ENCODE results near the gene KCTD6. TPM values are rescaled to one million over a fixed set of nuclear protein-coding genes. Genes with fewer than 3 reads are reported as not detected.

The KCTD6 gene
- polyA plus RNA-seq, 1 experiment = 13.7 TPM

DNA sequence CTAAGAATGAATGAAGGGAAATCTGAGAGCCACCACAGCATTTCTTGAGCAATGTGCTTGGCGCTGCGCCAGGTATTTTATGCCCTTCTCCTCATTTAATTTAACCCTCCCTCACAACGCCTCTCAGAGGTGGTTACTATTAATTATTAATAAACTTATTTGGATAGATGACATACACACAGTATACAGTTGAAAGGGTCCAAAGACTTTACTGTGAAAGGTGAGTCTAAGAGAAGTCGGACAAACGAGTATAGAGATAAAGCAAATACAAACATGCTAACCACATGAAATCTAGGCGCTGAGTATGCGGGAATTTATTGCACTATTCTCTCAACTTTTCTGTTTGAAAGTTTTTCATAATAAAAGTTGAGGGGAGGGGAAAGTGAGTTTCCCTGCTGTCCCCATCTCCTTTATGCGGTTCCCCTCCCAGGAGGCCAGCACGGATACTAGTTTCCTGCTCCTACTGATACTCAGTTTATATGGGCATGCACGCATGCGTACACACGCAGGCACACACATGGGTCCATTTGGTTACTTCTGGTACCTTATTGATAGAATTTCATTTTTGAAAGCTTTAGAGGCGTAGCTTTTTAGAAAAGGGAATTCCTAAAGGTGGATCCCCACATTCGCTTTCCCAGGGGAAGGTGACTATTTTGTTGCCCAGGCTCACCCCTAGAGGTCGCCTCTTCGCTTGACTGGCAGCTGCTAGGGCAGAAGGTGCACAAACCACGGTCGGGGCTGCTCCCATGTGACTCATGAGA, 28.5 kb upstream of the KCTD6 start:
- DNase-seq (ENCODE audit: low read depth, low spot score) = peak; percentile 55
- TF ChIP-seq, protein P1, sequence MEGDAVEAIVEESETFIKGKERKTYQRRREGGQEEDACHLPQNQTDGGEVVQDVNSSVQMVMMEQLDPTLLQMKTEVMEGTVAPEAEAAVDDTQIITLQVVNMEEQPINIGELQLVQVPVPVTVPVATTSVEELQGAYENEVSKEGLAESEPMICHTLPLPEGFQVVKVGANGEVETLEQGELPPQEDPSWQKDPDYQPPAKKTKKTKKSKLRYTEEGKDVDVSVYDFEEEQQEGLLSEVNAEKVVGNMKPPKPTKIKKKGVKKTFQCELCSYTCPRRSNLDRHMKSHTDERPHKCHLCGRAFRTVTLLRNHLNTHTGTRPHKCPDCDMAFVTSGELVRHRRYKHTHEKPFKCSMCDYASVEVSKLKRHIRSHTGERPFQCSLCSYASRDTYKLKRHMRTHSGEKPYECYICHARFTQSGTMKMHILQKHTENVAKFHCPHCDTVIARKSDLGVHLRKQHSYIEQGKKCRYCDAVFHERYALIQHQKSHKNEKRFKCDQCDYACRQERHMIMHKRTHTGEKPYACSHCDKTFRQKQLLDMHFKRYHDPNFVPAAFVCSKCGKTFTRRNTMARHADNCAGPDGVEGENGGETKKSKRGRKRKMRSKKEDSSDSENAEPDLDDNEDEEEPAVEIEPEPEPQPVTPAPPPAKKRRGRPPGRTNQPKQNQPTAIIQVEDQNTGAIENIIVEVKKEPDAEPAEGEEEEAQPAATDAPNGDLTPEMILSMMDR (IDR thresholded peaks at IDR 0.05; ENCODE audit: low read depth, low read length) = peak; percentile 89
- no peak overlapping the region for H3K4me3 ChIP-seq (ENCODE audit: low read depth, low read length)
- ChIA-PET CTCF (interaction anchor here (0.7 to 1.8 kb wide), 23 partner anchors 8 to 167 kb away, joined by 3 to 14 read pairs (median 5); partner anchors contain the start of genes ACOX2, HTD2, KCTD6 and RPP14), POLR2A (no interaction called here)
- H3K27me3 ChIP-seq (ENCODE audit: control insufficient read depth, insufficient read depth, low read length) = no peaks in the 10 kb centered on the region
- no peak overlapping the region for H3K27ac ChIP-seq (ENCODE audit: low read depth, low read length)
- H3K9me3 ChIP-seq (ENCODE audit: control insufficient read depth, insufficient read depth, low read length) = no peaks in the 10 kb centered on the region

- TF ChIP-seq, protein P1 (IDR thresholded peaks at IDR 0.05; ENCODE audit: low read depth, low read length) = no peak
- ChIA-PET POLR2A (no interaction called here), CTCF (interaction anchor here (0.6 to 1.8 kb wide), 23 partner anchors 8 to 894 kb away, joined by 3 to 14 read pairs (median 5); partner anchors contain the start of genes ACOX2, HTD2, KCTD6 and RPP14)
- Histone ChIP-seq H3K9me3 (ENCODE audit: control insufficient read depth, insufficient read depth, low read length) (no peaks in the 10 kb centered on the region), H3K27me3 (ENCODE audit: control insufficient read depth, insufficient read depth, low read length) (no peaks in the 10 kb centered on the region), H3K4me3 (ENCODE audit: low read depth, low read length) (no peak overlapping the region), H3K27ac (ENCODE audit: low read depth, low read length) (no peak overlapping the region)
- DNase-seq (ENCODE audit: low read depth, low spot score) = no peak
Measured at GRCh38 chr3:58463942-58464271, 28.0 kb upstream of the KCTD6 start.

- TF ChIP-seq, protein P1 (IDR thresholded peaks at IDR 0.05; ENCODE audit: low read depth, low read length) = no peak
- ChIA-PET POLR2A (no interaction called here), CTCF (interaction anchor here (1.8 kb wide), 1 partner anchor 31 kb away, joined by 12 read pairs; no protein-coding TSS in a partner anchor)
- H3K27me3 ChIP-seq (ENCODE audit: control insufficient read depth, insufficient read depth, low read length) = no peaks in the 10 kb centered on the region
- H3K9me3 ChIP-seq (ENCODE audit: control insufficient read depth, insufficient read depth, low read length) = no peaks in the 10 kb centered on the region
- H3K27ac ChIP-seq (ENCODE audit: low read depth, low read length) = no peak overlapping the region
- no peak for DNase-seq (ENCODE audit: low read depth, low spot score)
- H3K4me3 ChIP-seq (ENCODE audit: low read depth, low read length) = no peak overlapping the region
Measured at GRCh38 chr3:58464866-58465265, 27.0 kb upstream of the KCTD6 start.

- POLR2A ChIA-PET = interaction anchor here (0.6 kb wide), 1 partner anchor 59 kb away, joined by 3 read pairs; no protein-coding TSS in a partner anchor
- H3K9me3 ChIP-seq (ENCODE audit: control insufficient read depth, insufficient read depth, low read length) = no peaks in the 10 kb centered on the region
- CTCF ChIA-PET = no interaction called here
- no peak for DNase-seq (ENCODE audit: low read depth, low spot score)
- no peaks in the 10 kb centered on the region for H3K27me3 ChIP-seq (ENCODE audit: control insufficient read depth, insufficient read depth, low read length)
- no peak overlapping the region for H3K4me3 ChIP-seq (ENCODE audit: low read depth, low read length)
- no peak overlapping the region for H3K27ac ChIP-seq (ENCODE audit: low read depth, low read length)
- TF ChIP-seq, protein P1 (IDR thresholded peaks at IDR 0.05; ENCODE audit: low read depth, low read length) = no peak
Measured at GRCh38 chr3:58466899-58467563, 24.9 kb upstream of the KCTD6 start.

DNA sequence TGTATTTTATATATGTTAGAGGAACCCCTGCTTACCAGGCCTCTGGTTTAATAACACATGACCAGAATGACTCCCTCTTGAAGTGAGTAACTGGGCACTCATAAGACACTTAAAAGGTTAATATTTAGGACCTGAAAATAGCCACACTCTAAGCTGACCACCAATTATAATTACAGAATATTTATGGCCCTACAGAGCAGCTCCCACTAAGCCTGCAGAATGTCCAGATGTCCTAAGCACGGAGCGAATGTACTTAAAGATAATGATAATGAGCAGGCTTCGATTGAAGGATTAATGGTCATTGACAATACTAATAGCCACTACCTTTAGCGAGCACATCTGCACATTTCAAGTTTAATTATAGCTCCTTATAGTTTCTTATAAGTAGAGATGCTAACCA, 22.8 kb upstream of the KCTD6 start:
- no peak overlapping the region for H3K27ac ChIP-seq (ENCODE audit: low read depth, low read length)
- DNase-seq (ENCODE audit: low read depth, low spot score) = no peak
- H3K27me3 ChIP-seq (ENCODE audit: control insufficient read depth, insufficient read depth, low read length) = no peaks in the 10 kb centered on the region
- H3K4me3 ChIP-seq (ENCODE audit: low read depth, low read length) = no peak overlapping the region
- TF ChIP-seq, protein P1 (IDR thresholded peaks at IDR 0.05; ENCODE audit: low read depth, low read length) = no peak
- ChIA-PET CTCF (interaction anchor here (0.7 to 1.5 kb wide), 2 partner anchors 48 to 61 kb away, joined by 3 to 4 read pairs; no protein-coding TSS in a partner anchor), POLR2A (no interaction called here)
- H3K9me3 ChIP-seq (ENCODE audit: control insufficient read depth, insufficient read depth, low read length) = no peaks in the 10 kb centered on the region
